Keratinocyte (primary cell): ENCODE data around the gene KLC4. TPM values are rescaled to one million over a fixed set of nuclear protein-coding genes. Genes with fewer than 3 reads are reported as not detected.

Experiments
- DNase-seq: peaks from one replicate; pipeline ENCODE4 v3.0.0-alpha.2; 2011; ENCODE audit warnings: low read depth, missing footprints, low spot score
- FAIRE-seq: peaks from 2 replicates; lab custom pipeline; 2011; peaks lifted over from hg19 to GRCh38; lab: Jason Lieb, UNC
- H2AFZ ChIP-seq: 2 replicates; pipeline ENCODE4 v1.6.0; 2012; ENCODE audit warnings: low read length, control low read depth, inconsistent platforms; ENCODE audit not compliant: control insufficient read depth
- H3K27ac ChIP-seq: 2 replicates; pipeline ENCODE4 v1.5.1; 2011; ENCODE audit warnings: low read length; ENCODE audit not compliant: control insufficient read depth, insufficient read depth
- H3K27me3 ChIP-seq: 3 replicates; pipeline ENCODE4 v1.6.0; 2011; ENCODE audit warnings: low read length; ENCODE audit not compliant: control insufficient read depth, insufficient read depth; ENCODE audit errors: extremely low read depth
- H3K36me3 ChIP-seq, 2 experiments: 2 replicates in 1 of 2; 3 replicates in 1 of 2; pipeline ENCODE4 v1.5.1; 2011; ENCODE audit warnings: low read length in 2 of 2, mild to moderate bottlenecking in 1 of 2; ENCODE audit not compliant: control insufficient read depth in 2 of 2, insufficient read depth in 2 of 2; ENCODE audit errors: extremely low read depth in 1 of 2
- H3K4me1 ChIP-seq: 3 replicates; pipeline ENCODE4 v1.5.1; 2011; ENCODE audit warnings: low read length; ENCODE audit not compliant: control insufficient read depth, insufficient read depth; ENCODE audit errors: extremely low read depth
- H3K4me2 ChIP-seq: 3 replicates; pipeline ENCODE4 v1.6.0; 2011; ENCODE audit warnings: low read depth, low read length; ENCODE audit not compliant: control insufficient read depth, insufficient read depth; ENCODE audit errors: extremely low read depth
- H3K4me3 ChIP-seq, 3 experiments: fragments of 200-600 bp in 1 of 3; sonication (generic) in 1 of 3; 2 replicates in 2 of 3; 3 replicates in 1 of 3; pipeline ENCODE4 v1.5.1; 2011 to 2016; ENCODE audit warnings: low read length in 3 of 3, mild to moderate bottlenecking in 3 of 3, control low read depth in 2 of 3, inconsistent platforms in 1 of 3, low read depth in 1 of 3, mixed read lengths in 1 of 3, mixed run types in 1 of 3, moderate library complexity in 1 of 3; ENCODE audit not compliant: control insufficient read depth in 2 of 3, insufficient read depth in 2 of 3; ENCODE audit errors: extremely low read depth in 1 of 3
- H3K79me2 ChIP-seq: 2 replicates; pipeline ENCODE4 v1.6.0; 2012; ENCODE audit warnings: low read length; ENCODE audit not compliant: control insufficient read depth, insufficient read depth
- H3K9ac ChIP-seq: 3 replicates; pipeline ENCODE4 v1.6.0; 2011; ENCODE audit warnings: low read length; ENCODE audit not compliant: control insufficient read depth, insufficient read depth; ENCODE audit errors: extremely low read depth
- H3K9me1 ChIP-seq: 3 replicates; pipeline ENCODE4 v1.6.0; 2011; ENCODE audit warnings: low read length; ENCODE audit not compliant: control insufficient read depth, insufficient read depth; ENCODE audit errors: extremely low read depth
- H3K9me3 ChIP-seq: 2 replicates; pipeline ENCODE4 v1.5.1; 2012; ENCODE audit warnings: low read depth, low read length; ENCODE audit not compliant: control insufficient read depth
- H4K20me1 ChIP-seq: 3 replicates; pipeline ENCODE4 v1.6.0; 2011; ENCODE audit warnings: low read length; ENCODE audit not compliant: control insufficient read depth, insufficient read depth; ENCODE audit errors: extremely low read depth
- EZH2 ChIP-seq: IDR thresholded peaks from one replicate; pipeline ENCODE4 v1.6.1; 2012; ENCODE audit warnings: inconsistent platforms, mild to moderate bottlenecking, low read length, moderate library complexity
- dilution Hi-C: fragments of 300-500 bp; cut with MboI; formaldehyde crosslinking; loops from one replicate; pipeline ENCODE4 v1.7.0; 2020; ENCODE audit warnings: low sequenced_read_pairs; ENCODE audit not compliant: extremely low pct_ligation_motif_present
- polyA plus RNA-seq, 5 experiments: library from polyadenylated mRNA; depleted of rRNA in 3 of 5; stranded (reverse) in 3 of 5; stranded (forward) in 1 of 5; unstranded in 1 of 5; fragments of >200 nt; gene quantifications; 1 replicate in 1 of 5; 2 replicates in 3 of 5; 3 replicates in 1 of 5; pipeline versions ENCODE4 v1.2.1 to v1.2.3, GENCODE V29; 2011 to 2012; ENCODE audit warnings: missing spikeins in 2 of 5, low read depth in 1 of 5, low replicate concordance in 1 of 5
- TF ChIP-seq, protein P1 (sequence below), 3 experiments: IDR thresholded peaks in 1 of 3; conservative IDR thresholded peaks in 1 of 3; optimal IDR thresholded peaks in 1 of 3; 2 replicates in 2 of 3; 3 replicates in 1 of 3; pipeline versions ENCODE3 to v1.5.1; 2011; ENCODE audit warnings: low read length in 3 of 3, mild to moderate bottlenecking in 3 of 3, moderate library complexity in 2 of 3, control low read depth in 1 of 3, inconsistent platforms in 1 of 3; ENCODE audit not compliant: insufficient read depth in 2 of 3; ENCODE audit errors: extremely low read depth in 1 of 3

KLC4 gene
- polyA plus RNA-seq, 1 donor (not counting 4 experiments of a cell fraction or from before 2014, with no cell fraction given), result 8.8 TPM

DNA sequence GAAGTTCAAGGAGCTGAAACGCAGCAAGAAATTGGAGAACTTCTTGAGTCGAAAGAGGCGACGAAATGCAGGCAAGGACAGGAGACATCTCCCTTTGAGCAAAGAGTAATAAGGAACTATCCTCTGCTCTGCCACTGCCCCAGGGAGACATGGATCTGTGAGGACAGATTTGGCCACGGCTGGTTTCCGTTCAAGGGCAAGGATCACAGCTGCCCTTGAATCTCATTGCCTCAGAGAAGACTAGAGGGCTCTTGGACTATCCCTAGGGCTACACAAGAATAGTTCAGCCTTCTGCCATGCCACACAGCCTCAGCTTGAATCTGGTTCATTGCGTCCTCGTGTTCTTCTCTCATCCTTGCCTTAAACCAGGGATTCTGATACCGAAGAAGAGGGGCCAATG is 30.3 kb upstream of the KLC4 start:
- TF ChIP-seq EZH2, result no peak
- TF ChIP-seq, protein P1, sequence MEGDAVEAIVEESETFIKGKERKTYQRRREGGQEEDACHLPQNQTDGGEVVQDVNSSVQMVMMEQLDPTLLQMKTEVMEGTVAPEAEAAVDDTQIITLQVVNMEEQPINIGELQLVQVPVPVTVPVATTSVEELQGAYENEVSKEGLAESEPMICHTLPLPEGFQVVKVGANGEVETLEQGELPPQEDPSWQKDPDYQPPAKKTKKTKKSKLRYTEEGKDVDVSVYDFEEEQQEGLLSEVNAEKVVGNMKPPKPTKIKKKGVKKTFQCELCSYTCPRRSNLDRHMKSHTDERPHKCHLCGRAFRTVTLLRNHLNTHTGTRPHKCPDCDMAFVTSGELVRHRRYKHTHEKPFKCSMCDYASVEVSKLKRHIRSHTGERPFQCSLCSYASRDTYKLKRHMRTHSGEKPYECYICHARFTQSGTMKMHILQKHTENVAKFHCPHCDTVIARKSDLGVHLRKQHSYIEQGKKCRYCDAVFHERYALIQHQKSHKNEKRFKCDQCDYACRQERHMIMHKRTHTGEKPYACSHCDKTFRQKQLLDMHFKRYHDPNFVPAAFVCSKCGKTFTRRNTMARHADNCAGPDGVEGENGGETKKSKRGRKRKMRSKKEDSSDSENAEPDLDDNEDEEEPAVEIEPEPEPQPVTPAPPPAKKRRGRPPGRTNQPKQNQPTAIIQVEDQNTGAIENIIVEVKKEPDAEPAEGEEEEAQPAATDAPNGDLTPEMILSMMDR (optimal IDR thresholded peaks at IDR 0.05 in 1 of 3, IDR thresholded peaks at IDR 0.05 in 1 of 3, conservative IDR thresholded peaks at IDR 0.05 in 1 of 3; ENCODE audit: extremely low read depth in 1 of 3, insufficient read depth in 2 of 3, low read length in 3 of 3), result no peak
- H3K4me2 ChIP-seq, result no peak overlapping the region
- no peak overlapping the region for H3K9ac ChIP-seq
- DNase-seq (no peak), FAIRE-seq (no peak)
- peaks cover 13% of the 10 kb centered on the region for H3K79me2 ChIP-seq
- peaks cover 2% of the 10 kb centered on the region for H4K20me1 ChIP-seq
- no peak overlapping the region for H2AFZ ChIP-seq
- H3K4me3 ChIP-seq, result no peak overlapping the region
- dilution Hi-C loops, result no loop called here
- H3K36me3 ChIP-seq, result peaks cover 27 to 45% of the 10 kb centered on the region in 2 experiments
- H3K27me3 ChIP-seq, result no peaks in the 10 kb centered on the region
- no peaks in the 10 kb centered on the region for H3K9me1 ChIP-seq
- H3K4me1 ChIP-seq, result no peaks in the 10 kb centered on the region
- H3K27ac ChIP-seq, result no peak overlapping the region
- no peaks in the 10 kb centered on the region for H3K9me3 ChIP-seq

DNA sequence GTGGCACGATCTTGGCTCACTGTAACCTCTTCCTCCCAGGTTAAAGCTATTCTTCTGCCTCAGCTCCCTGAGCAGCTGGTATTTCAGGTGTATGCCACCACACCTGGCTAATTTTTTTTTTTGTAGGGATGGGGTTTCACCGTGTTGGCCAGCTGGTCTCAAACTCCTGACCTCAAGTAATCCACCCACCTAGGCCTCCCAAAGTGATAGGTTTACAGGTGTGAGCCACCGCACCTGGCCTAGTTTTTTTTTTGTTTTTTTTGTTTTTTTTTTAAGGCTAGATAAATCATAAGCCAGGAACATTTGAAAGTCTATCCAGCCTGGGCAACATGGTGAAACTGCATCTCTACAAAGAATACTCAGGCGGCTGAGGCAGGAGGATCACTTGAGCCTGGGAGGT is 27.1 kb upstream of the KLC4 start:
- TF ChIP-seq, protein P1 (optimal IDR thresholded peaks at IDR 0.05 in 1 of 3, IDR thresholded peaks at IDR 0.05 in 1 of 3, conservative IDR thresholded peaks at IDR 0.05 in 1 of 3; ENCODE audit: extremely low read depth in 1 of 3, insufficient read depth in 2 of 3, low read length in 3 of 3), result no peak
- no peak for TF ChIP-seq EZH2
- DNase-seq (no peak), FAIRE-seq (no peak)
- H3K9me1 ChIP-seq, result no peaks in the 10 kb centered on the region
- H3K9ac ChIP-seq, result no peak overlapping the region
- no peak overlapping the region for H3K4me3 ChIP-seq
- H2AFZ ChIP-seq, result no peak overlapping the region
- H3K36me3 ChIP-seq, result peaks cover 26 to 33% of the 10 kb centered on the region in 2 experiments
- H3K9me3 ChIP-seq, result no peaks in the 10 kb centered on the region
- H3K27ac ChIP-seq, result no peak overlapping the region
- H3K4me2 ChIP-seq, result no peak overlapping the region
- H3K27me3 ChIP-seq, result no peaks in the 10 kb centered on the region
- H3K4me1 ChIP-seq, result no peaks in the 10 kb centered on the region
- dilution Hi-C loops, result no loop called here
- no peaks in the 10 kb centered on the region for H3K79me2 ChIP-seq
- H4K20me1 ChIP-seq, result peaks cover 2% of the 10 kb centered on the region
